Measurements from ENCODE around the gene CDC123.
"Not testable (repeated sequence)": the region's sequence is repeated elsewhere in the genome, so short reads cannot be mapped to it uniquely, and the experiment has no call there.

CDC123 gene

GRCh38 chr10:12237265-12238220 is 41.6 kb downstream of the CDC123 start:
- DNase-seq, result no peak

GRCh38 chr10:12238821-12239220 is 42.8 kb downstream of the CDC123 start:
- no peak for DNase-seq

- DNase-seq, result no peak
Measured at GRCh38 chr10:12241810-12242529, 46.0 kb downstream of the CDC123 start.

GRCh38 chr10:12243864-12244620 is 48.1 kb downstream of the CDC123 start:
- DNase-seq, result no peak

- no peak for DNase-seq
Measured at GRCh38 chr10:12250181-12250580, 54.2 kb downstream of the CDC123 start.

GRCh38 chr10:12250702-12251101 is 54.7 kb downstream of the CDC123 start:
- DNase-seq, result not testable (repeated sequence)

- no peak for DNase-seq
Measured at GRCh38 chr10:12251581-12251980, 55.6 kb downstream of the CDC123 start.

GRCh38 chr10:12252882-12253546 is 57.0 kb downstream of the CDC123 start:
- no peak for DNase-seq

- no peak for DNase-seq
Measured at GRCh38 chr10:12255048-12255447, 59.1 kb downstream of the CDC123 start.

- no peak for DNase-seq
Measured at GRCh38 chr10:12259988-12260387, 64.0 kb downstream of the CDC123 start.

- no peak for DNase-seq
Measured at GRCh38 chr10:12262278-12262981, 66.4 kb downstream of the CDC123 start.

GRCh38 chr10:12264204-12264940 is 68.4 kb downstream of the CDC123 start:
- DNase-seq, result peak; percentile 77

GRCh38 chr10:12269056-12269455 is 73.1 kb downstream of the CDC123 start:
- no peak for DNase-seq

- DNase-seq, result no peak
Measured at GRCh38 chr10:12271210-12271540, 75.2 kb downstream of the CDC123 start.

- not testable (repeated sequence) for DNase-seq
Measured at GRCh38 chr10:12277862-12278261, 81.9 kb downstream of the CDC123 start.

GRCh38 chr10:12279281-12279680 is 83.3 kb downstream of the CDC123 start:
- no peak for DNase-seq

- DNase-seq, result no peak
Measured at GRCh38 chr10:12287772-12288171, 91.8 kb downstream of the CDC123 start.

GRCh38 chr10:12297784-12298183 is 101.8 kb downstream of the CDC123 start:
- not testable (repeated sequence) for DNase-seq

GRCh38 chr10:12299222-12299965 is 103.4 kb downstream of the CDC123 start:
- no peak for DNase-seq

Data from activated CD4-positive, CD25-positive, alpha-beta regulatory T cell treated with anti-CD3 and anti-CD28 coated beads, Interleukin-2, amount 50 U/mL, for 72 hours (primary cell).